HG03575 (cell line): Measurements from ENCODE around the gene CDK1.

Experiments used
- ATAC-seq: cut with Tn5 transposase; IDR thresholded peaks from one replicate; pipeline ENCODE4 v1.9.1; 2021; ENCODE audit not compliant: unreplicated experiment, insufficient number of reproducible peaks, low FRiP score; ENCODE audit errors: extremely low read depth

Gene CDK1

DNA sequence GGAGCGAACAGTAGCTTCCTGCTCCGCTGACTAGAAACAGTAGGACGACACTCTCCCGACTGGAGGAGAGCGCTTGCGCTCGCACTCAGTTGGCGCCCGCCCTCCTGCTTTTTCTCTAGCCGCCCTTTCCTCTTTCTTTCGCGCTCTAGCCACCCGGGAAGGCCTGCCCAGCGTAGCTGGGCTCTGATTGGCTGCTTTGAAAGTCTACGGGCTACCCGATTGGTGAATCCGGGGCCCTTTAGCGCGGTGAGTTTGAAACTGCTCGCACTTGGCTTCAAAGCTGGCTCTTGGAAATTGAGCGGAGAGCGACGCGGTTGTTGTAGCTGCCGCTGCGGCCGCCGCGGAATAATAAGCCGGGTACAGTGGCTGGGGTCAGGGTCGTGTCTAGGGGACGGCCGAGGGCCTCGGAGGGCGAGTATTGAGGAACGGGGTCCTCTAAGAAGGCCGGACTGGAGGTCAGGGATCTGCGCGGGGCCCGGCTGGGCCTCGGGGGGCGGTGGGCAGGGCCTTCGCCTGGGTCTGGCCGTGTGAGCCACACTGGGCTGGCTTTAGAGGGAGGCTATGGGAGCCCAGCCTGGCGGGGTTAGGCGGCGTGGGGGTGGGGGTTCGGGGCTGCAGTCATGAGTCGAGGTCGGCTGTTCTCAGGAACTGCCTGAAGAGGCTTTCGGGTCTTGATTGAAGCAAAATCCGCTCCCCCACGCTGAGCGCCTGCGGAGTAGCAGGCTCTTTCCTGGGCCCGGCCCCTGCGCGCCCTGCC lies at the start of gene CDK1:
CDK1 (plus strand) TSS at position 265 of the 757 bp plus-strand sequence. CDS start 1,688 bp downstream, outside the sequence.
- peak; percentile 92 for ATAC-seq

DNA sequence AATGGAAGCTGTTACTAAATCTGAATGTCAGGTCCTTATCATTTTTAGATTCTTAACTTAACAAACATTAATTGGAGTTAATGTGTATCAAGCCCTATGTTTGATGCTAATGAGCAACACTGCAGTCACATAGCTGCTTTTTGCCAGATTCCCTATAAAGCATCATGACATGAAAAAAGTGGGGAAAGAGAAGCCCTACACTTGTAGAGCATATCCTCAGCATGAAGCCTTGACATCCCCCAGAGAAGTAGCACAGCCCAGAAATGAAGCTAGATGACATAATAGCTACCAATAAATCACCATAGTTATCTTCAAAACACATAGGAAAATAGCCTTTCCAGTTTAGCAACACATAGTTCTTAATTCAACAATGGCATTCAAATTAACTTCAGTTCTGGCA lies 49.2 kb upstream of the CDK1 start:
- no peak for ATAC-seq

DNA sequence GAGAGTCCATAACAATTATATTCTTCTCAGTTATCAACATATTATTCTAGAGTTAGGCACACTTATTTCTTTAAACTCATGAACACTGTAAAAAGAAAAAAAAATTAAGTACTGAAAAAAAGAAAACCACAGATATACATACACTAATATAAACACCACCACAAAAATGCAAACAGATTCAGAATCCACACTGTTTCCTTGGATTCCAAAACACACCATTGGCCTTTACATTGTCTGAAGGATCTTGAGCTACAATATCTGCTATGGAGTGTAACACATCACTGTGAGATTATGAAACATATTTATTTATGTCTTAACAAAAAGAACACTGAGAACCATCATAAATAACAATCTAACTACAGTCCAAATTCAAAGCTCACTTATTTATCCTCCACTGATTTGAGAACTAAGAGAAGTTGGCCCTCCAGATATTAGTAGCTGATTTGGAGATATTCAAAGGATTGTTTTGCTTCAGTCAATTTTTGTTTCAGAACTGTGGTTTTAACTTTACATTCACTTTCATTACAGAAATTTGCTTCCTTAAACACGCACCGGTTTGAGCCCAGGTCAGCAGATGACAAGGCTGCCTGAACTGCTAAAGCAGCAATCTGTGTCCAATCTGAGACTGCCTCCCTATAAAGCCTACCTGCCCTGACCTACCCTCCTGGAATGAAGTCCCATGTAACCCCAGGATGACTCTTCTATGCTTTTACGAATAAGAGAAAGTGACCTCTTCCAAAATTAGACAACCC lies 47.0 kb upstream of the CDK1 start:
- ATAC-seq, result peak; percentile 83

DNA sequence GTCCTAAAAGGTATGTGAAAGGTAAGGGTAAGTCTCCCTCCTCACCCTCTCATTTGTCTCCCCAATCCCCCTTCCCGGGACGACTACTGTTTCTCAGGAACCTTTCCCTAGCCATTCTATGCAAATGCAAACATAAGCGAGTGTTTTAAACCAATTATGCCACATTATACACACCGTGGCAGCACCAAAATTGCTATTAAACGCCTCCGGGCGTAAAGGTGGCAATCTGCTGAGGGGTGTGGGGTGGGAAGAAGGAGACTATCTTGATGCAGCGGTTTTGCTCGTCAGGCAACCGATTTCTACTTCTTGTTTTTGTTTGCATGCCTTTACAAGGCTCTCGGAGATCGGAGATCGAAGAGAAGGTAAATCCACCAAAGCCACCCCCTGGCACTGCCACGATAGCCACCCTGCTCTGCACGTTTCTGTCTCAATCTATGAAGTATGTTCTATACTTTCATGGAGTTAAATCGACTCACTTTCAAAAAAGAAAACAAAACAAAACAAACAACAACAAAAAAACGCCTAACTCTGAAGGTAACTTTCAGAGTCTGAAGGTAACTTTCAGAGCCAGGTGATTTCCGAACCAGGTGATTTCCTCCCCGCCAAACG lies 46.0 kb upstream of the CDK1 start:
- no peak for ATAC-seq

DNA sequence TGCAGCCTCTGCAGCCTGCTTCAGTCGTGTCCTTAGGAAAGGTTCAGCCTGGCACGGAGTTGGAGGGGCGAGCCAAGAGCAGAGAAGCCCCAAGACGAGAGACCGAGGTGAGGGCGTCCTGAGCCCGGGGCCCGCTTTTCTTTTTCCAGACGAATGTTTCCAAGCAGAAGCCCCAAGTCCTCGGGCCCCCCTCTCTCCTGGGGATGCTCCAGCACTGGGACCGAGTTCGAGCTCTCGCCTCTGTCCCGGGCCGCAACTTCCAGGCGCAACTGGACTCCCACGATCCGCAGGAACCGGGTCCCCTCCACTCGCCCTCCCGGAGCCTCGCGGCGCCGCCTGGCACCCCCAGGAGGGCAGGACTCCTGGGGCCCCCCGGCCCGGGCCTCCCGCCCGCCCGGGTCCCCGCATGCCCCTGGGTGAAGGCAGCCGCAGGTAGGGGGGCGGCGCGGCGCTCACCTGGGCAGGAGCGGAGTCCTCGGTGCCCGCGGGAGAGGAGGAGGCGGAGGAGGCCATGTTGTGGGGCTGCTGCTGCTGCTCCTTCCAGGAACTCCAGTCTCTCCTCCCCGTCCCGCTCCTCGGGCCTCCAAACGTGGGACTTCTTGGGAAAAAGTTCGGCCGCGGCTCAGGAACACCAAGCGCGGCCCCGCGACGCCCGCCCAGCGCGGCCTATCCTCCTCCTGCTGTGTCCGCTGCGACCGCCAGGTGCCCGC lies 45.3 kb upstream of the CDK1 start:
- ATAC-seq, result no peak

DNA sequence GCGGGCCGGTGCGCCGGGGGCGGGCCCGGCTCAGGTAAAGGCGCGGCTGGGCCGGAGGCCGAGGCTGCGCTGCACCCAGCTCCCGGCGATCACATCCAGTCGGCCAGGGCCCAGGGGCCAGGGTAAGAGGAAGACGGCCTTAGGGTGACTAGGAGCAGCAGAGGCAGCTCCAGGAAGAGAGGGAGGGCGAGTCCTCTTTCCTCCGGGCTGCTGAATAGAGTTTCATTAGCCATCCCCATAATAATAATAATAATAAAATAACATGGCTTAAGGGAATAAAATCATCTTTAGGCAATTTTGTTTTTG lies 44.8 kb upstream of the CDK1 start:
- ATAC-seq, result no peak

DNA sequence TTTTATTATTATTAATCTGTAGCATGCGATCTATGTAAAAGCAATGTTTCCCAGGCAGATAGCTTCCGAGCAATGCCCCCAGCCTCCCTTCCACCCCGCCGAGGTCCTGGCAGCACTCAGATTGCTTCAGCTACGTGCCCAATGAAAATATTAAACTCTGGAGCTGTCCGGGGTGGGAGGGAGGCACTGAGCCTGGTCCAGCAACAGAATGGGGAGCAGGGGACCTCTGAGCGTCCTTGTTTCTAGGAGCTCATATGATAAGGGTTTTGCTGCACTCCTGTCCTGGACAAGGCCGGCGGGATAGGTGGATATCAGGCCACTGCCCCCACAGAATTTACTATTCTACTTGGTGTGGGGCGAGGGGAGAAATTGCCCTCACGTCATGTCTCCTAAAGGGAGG lies 44.5 kb upstream of the CDK1 start:
- no peak for ATAC-seq

DNA sequence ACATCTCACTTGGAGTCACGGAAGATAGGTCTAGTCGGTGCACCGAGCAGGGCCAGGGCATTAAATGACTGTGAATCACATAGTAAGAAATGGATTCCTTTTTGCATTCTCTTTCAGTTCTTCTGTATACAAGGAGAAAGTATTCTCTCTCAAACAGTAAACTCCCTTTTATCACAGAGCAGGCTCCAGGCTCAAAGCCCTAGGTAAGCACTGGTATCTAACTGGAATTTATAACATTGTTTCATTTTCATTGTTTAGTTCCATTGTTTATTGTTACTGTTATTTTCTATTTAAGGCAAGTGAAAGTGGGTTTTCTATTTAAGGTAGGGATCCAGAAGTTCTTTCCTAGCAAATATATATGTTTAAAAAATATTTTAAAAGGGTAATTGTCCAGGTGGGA lies 44.1 kb upstream of the CDK1 start:
- no peak for ATAC-seq

DNA sequence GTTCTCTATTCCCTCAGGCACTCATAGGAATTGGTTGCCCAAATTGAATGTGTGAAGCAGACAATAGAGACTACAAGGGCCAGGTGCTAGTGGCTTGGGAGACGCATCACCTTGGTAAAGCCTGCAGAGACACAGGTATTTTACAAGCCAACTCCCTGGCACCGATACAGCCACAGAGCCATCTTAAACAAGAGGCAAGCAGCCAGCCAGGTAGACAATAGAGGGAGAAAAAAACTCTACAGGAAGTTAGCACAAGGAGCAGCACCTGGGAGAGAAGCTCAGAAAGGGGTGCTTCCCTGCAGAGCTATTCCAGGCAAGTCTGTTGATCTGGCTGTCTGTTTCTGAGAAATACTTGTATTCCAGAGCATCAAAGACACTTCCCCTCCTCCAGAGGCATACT lies 43.0 kb upstream of the CDK1 start:
- no peak for ATAC-seq

DNA sequence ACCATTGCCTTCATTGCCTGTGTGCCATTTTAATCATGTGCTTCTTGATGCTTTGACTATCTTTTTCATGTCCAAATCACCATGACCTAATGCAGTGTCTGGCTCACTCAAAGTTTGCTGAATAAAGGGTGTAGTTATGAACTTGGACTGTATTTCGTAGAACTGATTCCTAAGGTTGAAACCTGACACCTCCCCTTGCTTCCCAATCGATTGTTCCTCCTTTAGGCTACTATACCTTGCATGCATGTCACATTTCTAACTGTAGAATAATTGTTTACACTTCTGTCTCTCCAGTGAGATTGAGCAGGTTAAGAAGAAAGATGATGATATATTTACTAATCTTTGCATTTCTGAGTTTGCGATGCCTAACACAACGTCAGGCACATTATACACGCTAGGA lies 41.0 kb upstream of the CDK1 start:
- ATAC-seq, result no peak

DNA sequence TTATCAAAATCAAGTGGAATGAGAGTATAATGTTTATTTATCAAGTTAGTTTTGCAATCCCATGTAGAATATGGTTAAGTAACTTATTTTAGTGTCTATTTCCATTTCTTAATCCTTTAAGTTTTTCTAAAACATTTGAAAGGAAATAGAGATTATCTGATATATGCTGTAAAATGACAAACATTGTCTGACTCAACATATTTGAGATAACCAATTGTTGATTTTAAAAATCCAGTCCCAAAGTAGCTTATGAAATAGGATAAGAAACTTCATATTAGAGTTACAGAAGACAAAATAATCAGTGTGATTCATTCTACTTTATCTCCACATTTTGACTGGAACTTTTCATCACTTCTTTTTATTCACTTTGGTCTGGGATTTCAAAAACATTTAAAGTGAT lies 38.7 kb upstream of the CDK1 start:
- no peak for ATAC-seq

DNA sequence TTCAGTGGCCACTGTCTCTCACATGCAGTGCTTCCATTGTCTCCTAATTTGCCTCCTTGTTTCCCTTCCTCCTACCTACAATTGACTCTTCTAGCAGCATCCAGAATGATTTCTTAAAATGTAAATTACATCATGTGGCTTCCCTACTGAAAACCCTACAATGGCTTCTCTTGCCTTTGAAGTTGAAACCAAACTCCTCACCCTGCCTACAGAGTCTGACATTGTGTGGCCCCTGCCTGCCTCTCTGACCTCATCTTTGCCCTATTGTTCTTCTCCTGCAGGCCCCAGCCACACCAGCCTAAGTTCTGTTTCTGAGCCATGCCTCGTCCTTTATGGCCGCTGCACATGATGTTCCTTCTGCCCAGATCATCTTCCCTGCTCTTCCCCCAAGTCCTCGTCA lies 35.8 kb upstream of the CDK1 start:
- no peak for ATAC-seq

DNA sequence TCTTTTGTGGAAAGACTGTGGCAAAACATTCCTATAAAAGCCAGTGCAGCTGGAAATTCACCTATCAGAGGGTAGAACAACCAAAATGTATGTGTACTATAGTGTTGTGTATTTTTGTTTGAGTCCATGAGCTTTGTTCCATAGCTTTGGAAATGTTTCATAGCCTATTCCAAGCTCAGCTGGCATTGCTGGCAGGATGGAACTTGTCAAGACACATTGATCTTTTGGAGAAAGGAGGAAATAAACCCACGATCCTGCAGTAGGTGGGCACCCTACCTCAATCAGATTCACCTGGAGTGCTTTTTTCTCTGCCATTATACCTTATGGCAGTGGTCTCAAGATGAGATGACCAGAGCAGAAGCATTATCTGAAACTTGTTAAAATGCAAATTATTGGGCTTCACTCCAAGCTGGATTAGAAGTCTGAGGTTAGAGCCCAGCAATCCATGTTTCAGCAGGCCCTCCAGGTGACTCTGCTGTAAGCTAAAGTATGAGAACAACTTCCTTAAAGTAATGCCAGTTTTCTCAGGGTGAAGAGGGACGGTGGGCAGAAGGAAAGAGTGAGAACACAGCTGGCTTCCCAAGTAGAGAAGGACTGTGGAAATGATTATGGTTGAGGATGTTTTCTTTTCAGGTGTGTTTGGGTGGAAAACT lies 30.3 kb upstream of the CDK1 start:
- ATAC-seq, result no peak

DNA sequence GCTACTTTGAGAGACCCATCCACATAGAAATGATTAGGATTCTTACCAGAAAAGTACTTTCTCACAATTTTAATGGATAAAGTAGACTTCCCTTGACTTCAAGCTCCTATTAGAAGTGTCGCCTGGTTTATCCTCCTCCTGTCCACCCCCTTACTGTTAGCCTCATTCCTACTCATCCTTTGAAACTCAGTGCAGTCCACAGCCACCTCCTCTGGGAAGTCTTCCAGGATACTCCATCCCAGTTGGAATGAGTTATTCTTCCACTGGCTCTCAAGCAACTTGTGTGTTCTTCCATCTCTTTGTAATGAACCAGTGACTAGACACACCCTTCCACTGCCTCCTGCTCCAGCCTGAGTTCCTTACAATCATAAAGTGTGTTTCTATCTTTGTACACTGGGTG lies 25.1 kb upstream of the CDK1 start:
- no peak for ATAC-seq

DNA sequence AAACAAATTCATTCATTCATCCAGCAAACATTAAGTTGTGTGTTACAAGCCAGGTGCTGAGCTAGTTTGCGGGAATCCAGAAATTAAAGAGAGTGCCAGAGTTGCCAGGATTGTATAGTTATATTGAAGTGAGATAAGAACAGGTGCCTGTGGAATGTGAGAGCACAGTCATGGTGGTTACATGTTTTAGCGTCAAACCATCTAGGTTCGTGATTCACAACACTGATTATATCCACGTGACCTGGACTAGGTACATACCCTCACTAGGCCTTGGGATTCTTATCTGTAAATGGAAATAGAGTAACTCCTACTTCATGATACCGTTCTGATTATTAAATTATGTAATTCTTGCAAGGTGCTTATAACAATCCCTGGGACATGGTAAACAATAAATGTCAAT lies 24.5 kb upstream of the CDK1 start:
- no peak for ATAC-seq

DNA sequence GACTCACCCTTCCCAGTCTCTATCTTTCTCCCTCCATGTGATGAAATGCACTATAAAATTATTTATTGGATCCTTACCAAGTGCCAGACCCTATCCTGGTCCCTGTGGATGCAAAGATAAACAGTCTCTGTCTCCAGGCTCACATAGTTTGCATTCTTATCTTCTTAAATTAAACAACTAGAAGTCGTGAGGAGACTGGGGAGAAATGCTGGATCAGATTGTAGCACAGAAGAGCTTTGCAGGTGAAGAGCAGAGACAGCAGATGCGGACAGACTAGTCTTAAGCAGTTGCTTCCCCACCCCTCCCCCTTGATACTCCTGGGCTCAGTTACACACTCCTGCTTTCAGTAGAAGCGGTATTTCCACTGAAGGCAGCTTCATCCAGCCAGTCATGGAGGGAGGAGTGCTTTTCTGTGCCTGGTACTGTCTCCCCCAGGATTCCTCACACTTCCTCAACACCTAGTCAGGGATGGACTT lies 20.8 kb upstream of the CDK1 start:
- ATAC-seq, result no peak

DNA sequence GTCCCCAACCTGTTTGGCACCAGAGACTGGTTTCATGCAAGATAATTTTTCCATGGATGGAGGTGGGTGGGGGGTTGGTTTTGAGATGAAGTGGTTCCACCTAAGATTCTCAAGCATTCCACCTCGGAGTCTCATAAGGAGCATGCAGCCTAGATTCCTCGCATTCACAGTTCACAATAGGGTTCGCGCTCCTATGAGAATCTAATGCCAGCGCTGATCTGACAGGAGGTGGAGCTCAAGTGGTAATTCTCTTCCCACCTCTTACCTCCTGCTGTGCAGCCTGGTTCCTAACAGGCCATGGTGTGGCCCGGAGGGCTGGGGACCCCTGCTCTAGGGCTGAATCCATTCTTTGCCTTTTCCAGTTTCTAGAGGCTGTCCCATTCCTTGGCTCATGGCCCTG lies 19.1 kb upstream of the CDK1 start:
- ATAC-seq, result no peak

DNA sequence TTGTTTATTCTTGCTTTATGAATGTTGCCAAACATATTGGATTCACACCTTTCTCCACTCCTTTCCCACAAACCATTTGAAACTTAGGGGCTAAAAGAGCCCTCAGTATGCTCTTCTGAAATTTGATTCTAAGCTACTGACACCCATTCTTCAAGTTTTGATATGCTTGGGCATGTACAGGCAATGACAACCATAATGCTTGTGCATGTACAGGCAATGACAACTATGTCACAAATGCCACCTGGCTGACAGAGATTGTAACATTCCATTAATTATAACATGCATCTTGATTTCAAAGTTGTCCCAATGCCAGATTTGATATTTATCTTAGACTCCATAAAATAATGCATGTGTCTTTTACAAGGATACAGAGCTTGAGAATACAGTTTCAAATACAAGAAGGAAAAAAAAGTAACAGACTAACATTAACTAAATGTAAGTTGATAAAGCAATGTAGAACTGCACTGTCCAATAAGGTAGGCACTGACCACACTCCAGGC lies 17.5 kb upstream of the CDK1 start:
- ATAC-seq, result no peak

DNA sequence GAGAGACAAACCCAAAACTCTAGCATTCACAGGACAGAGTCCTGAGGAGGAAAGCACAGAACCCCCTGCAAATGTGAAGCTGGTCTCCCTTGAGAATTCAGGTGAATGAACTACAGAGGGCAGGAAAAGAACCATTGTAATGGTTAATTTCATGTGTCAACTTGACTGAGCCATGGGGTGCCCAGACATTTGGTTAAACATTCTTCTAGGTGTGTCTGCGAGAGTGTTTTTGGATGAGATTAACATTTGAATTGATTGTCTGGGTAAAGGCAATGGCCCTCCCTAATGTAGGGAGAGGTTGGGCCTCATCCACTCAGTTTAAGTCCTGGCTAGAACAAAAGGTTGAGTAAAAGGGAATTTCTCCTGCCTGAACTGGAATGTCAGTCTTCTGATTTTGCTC lies 15.7 kb upstream of the CDK1 start:
- no peak for ATAC-seq
